ENCODE measurements around the gene PPP1R16B. TPM values are rescaled to one million over a fixed set of nuclear protein-coding genes. Genes with fewer than 3 reads are reported as not detected.

Gene PPP1R16B
- total RNA-seq, 2 experiments from 2014 or later = 87.6 to 91.1 TPM

GRCh38 chr20:38866265-38867061 is 61.0 kb downstream of the PPP1R16B start:
- intact Hi-C loops (cut with DNase I, micrococcal nuclease) = no loop called here
- Mint-ChIP-seq H3K27me3 (no peaks in the 10 kb centered on the region), H3K36me3 (ENCODE audit: low read depth) (peaks cover 28% of the 10 kb centered on the region), H3K27ac (no peak overlapping the region), H3K9me3 (no peaks in the 10 kb centered on the region), H3K4me3 (no peak overlapping the region), H3K4me1 (ENCODE audit: low read depth) (peaks cover 50% of the 10 kb centered on the region)
- Histone ChIP-seq H3K9me3 (ENCODE audit: control insufficient read depth in 1 of 2, insufficient read depth in 1 of 2, low read length in 2 of 2) (peaks cover 0 to 4% of the 10 kb centered on the region in 2 experiments), H3K27me3 (ENCODE audit: control insufficient read depth in 1 of 2, insufficient read depth in 2 of 2, low read length in 2 of 2) (no peaks in the 10 kb centered on the region), H3K4me3 (ENCODE audit: low read length) (no peak overlapping the region), H3K4me1 (ENCODE audit: insufficient read depth, low read length) (peaks cover 55% of the 10 kb centered on the region), H3K27ac (ENCODE audit: low read depth in 1 of 2, low read length in 2 of 2) (no peak overlapping the region), H3K36me3 (ENCODE audit: insufficient read depth, low read length) (peaks cover 16% of the 10 kb centered on the region)
- ATAC-seq (ENCODE audit: poor library complexity) = no peak
- no peak for TF ChIP-seq CTCF (IDR thresholded peaks at IDR 0.05)
- no peak for DNase-seq
- ChIA-PET POLR2A (interaction anchor here (1.3 kb wide), 1 partner anchor 51 kb away, joined by 3 read pairs; no protein-coding TSS in a partner anchor), CTCF (no interaction called here)

- intact Hi-C loops (cut with DNase I, micrococcal nuclease) = no loop called here
- Histone ChIP-seq H3K9me3 (ENCODE audit: control insufficient read depth in 1 of 2, insufficient read depth in 1 of 2, low read length in 2 of 2) (peaks cover 0 to 4% of the 10 kb centered on the region in 2 experiments), H3K4me3 (ENCODE audit: low read length) (no peak overlapping the region), H3K36me3 (ENCODE audit: insufficient read depth, low read length) (peaks cover 16% of the 10 kb centered on the region), H3K27ac (ENCODE audit: low read depth in 1 of 2, low read length in 2 of 2) (no peak overlapping the region), H3K27me3 (ENCODE audit: control insufficient read depth in 1 of 2, insufficient read depth in 2 of 2, low read length in 2 of 2) (no peaks in the 10 kb centered on the region), H3K4me1 (ENCODE audit: insufficient read depth, low read length) (peaks cover 57% of the 10 kb centered on the region)
- DNase-seq = no peak
- Mint-ChIP-seq H3K27me3 (no peaks in the 10 kb centered on the region), H3K4me3 (no peak overlapping the region), H3K27ac (no peak overlapping the region), H3K9me3 (no peaks in the 10 kb centered on the region), H3K4me1 (ENCODE audit: low read depth) (peaks cover 52% of the 10 kb centered on the region), H3K36me3 (ENCODE audit: low read depth) (peaks cover 28% of the 10 kb centered on the region)
- ChIA-PET CTCF (no interaction called here), POLR2A (interaction anchor here (1.3 kb wide), 1 partner anchor 51 kb away, joined by 3 read pairs; no protein-coding TSS in a partner anchor)
- TF ChIP-seq CTCF (IDR thresholded peaks at IDR 0.05) = no peak
- ATAC-seq (ENCODE audit: poor library complexity) = no peak
Observed at GRCh38 chr20:38867062-38867359, 61.5 kb downstream of the PPP1R16B start.

DNA sequence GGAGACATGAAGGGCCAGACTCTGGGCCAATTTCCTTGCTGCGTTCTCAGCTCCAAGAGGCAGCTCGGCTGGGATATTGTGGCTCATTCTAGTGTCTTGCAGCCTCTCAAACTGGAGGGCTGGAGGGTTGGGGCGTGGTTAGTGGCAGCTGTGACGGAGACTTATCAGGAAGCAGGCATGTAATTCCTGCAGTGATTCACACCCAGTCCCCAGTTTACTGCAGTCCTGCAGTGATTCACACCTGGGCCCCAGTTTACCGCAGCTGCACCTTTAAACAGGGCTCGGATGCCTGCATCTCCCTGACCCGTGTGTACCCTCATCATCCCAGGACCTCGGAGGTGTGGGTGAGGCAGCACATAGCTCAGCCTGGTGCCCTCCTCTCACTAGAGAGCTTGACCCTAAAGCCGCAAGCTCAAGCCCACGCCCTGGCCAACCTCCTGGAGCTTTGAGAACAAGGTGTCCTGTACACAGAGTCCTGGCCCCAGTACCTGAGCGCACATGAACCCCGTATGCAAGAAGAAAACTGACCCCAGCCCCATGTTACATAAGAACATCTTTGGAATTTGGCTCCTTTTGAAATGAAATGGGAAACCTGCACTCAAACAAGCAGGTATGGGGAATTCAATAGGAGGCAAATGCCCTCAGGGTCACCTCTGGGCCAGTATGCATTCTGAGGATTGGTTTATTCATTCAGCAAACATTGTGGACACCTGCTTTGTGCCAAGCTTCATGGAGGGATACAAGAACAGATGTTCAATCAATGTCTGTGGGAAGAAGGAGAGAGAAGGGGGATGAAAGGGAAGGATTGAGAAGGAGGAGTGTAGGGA is 65.4 kb downstream of the PPP1R16B start:
- no peak for ATAC-seq (ENCODE audit: poor library complexity)
- H3K4me3 ChIP-seq (ENCODE audit: low read length) = no peak overlapping the region

More for the DNA sequence above, 65.4 kb downstream of the PPP1R16B start:
- Mint-ChIP-seq H3K4me1 (ENCODE audit: low read depth) (peaks cover 67% of the 10 kb centered on the region), H3K9me3 (no peaks in the 10 kb centered on the region), H3K36me3 (ENCODE audit: low read depth) (peaks cover 13% of the 10 kb centered on the region), H3K27ac (peak overlapping the region; percentile 76), H3K27me3 (no peaks in the 10 kb centered on the region), H3K4me3 (peak overlapping the region; percentile 59)
- Histone ChIP-seq H3K9me3 (ENCODE audit: control insufficient read depth in 1 of 2, insufficient read depth in 1 of 2, low read length in 2 of 2) (peaks cover 0 to 4% of the 10 kb centered on the region in 2 experiments), H3K36me3 (ENCODE audit: insufficient read depth, low read length) (peaks cover 10% of the 10 kb centered on the region), H3K27ac (ENCODE audit: low read depth in 1 of 2, low read length in 2 of 2) (no peak overlapping the region), H3K4me1 (ENCODE audit: insufficient read depth, low read length) (peaks cover 67% of the 10 kb centered on the region), H3K27me3 (ENCODE audit: control insufficient read depth in 1 of 2, insufficient read depth in 2 of 2, low read length in 2 of 2) (no peaks in the 10 kb centered on the region)
- ChIA-PET POLR2A (interaction anchor here (0.6 to 5.9 kb wide), 3 partner anchors 8 to 470 kb away, joined by 3 to 77 read pairs (median 4); no protein-coding TSS in a partner anchor), CTCF (interaction anchor here (1.5 kb wide), 1 partner anchor 65 kb away, joined by 5 read pairs; the partner anchor contains the start of gene PPP1R16B)
- TF ChIP-seq CTCF (IDR thresholded peaks at IDR 0.05) = no peak
- peak in 6 of 14 experiments; percentile 25 to 70 (median 55) for DNase-seq
- intact Hi-C loops (cut with DNase I, micrococcal nuclease) = loop anchor here in 1 of 2 experiments (5.0 kb wide), 1 partner anchor 64 kb away; the partner anchor contains the start of gene PPP1R16B

Data from CD4-positive, alpha-beta T cell (primary cell).